GM12892 (cell line): ENCODE results near the gene MAFG.

Experiments
- DNase-seq: peaks from one replicate; pipeline ENCODE4 v3.0.0; 2011; ENCODE audit not compliant: insufficient read length
- FAIRE-seq: peaks from 2 replicates; lab custom pipeline; 2011; peaks lifted over from hg19 to GRCh38; lab: Jason Lieb, UNC
- POLR2A ChIP-seq: IDR thresholded peaks from 2 replicates; pipeline ENCODE4 v1.6.1; 2011; ENCODE audit warnings: low read depth, low read length, control low read depth
- POLR2AphosphoS5 ChIP-seq: IDR thresholded peaks from 2 replicates; pipeline ENCODE4 v1.6.1; 2011; ENCODE audit warnings: low read depth, low read length, control low read depth
- TAF1 ChIP-seq: IDR thresholded peaks from 2 replicates; pipeline ENCODE4 v1.6.1; 2011; ENCODE audit warnings: low read depth, mild to moderate bottlenecking, control low read depth, low read length, borderline replicate concordance

The MAFG gene

DNA sequence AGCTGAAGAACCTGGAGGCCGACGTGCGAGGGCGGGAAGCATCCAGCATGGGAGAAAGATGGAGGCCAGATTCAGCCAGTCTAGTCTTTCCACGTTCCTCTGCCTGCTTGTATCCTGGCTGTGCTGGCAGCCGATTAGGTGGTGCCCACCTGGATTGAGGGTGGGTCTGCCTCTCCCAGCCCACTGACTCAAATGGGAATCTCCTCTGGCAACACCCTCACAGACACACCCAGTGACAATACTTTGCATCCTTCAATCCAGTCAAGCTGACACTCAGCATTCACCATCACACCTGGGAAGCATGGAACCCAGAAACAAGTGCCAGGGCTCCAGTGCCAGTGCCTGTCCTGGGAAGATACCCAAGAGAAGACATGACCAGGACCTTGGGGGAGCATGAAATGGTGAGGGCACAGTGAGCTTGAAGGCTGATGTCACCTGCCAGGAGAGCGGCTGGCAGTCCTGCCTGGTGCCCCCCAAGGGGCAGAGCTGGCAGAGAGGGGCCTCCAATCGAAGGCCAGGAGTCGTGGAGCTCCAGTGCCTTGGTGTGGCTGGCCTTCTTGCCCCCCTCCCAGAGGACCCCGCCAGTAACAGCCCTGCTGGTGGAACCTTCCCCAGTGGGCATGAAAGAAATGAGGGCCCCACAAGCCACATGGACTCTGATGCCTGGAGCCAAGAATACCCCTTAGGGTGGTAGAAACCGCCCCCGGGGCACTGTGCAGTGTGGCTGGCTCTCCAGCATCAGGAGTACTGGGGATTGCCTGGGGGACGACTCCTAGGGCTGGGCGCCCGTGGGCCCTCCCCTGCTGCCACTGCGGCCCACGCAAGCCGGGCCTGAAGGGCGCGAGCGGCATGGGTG lies 26.1 kb downstream of the MAFG start:
- FAIRE-seq (no peak), DNase-seq (no peak)
- TF ChIP-seq POLR2A (no peak; the same call in 1 of the 2 replicates), POLR2AphosphoS5 (no peak), TAF1 (no peak)

DNA sequence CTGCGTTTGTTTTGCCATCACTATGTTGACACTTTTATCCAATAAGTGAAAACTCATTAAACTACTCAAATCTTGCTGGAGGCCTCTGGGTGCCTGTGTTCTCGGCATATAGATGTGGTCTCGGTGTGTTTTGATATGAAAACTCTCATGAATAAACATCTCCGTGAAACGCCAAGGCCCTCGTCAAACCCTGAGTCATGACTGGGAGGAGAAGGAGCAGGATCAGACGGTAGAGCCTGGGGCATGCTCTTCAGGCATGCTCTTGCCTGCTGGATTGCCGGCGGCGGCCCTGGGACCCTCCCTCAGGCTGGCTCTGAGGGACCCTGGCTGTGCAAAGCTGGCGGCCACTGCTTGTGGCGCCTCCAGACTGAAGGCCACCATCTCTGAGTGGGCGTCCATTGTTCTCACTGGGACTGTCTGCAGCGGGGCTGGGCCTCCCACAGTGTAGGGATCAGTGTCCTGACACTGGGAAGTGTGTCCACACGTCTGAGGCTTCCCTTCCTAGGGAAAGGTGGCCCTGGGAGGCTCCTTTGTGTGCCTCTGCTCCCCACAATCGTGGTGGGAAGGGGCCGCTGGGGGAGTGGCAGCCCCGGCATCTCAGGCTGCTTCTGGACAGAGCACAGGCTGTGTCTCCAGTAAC lies 27.2 kb downstream of the MAFG start:
- TF ChIP-seq TAF1 (no peak), POLR2AphosphoS5 (no peak), POLR2A (no peak)
- DNase-seq = no peak
- no peak for FAIRE-seq

GRCh38 chr17:81899514-81900166 lies 27.9 kb downstream of the MAFG start:
- FAIRE-seq = no peak
- TF ChIP-seq POLR2A (no peak), TAF1 (no peak), POLR2AphosphoS5 (no peak)

GRCh38 chr17:81898885-81899284 lies 28.6 kb downstream of the MAFG start:
- TF ChIP-seq POLR2A = no peak
- TF ChIP-seq TAF1 = no peak
- no peak for TF ChIP-seq POLR2AphosphoS5
- FAIRE-seq (no peak), DNase-seq (no peak)

More at GRCh38 chr17:81899514-81900166, 27.9 kb downstream of the MAFG start:
- no peak for DNase-seq

DNA sequence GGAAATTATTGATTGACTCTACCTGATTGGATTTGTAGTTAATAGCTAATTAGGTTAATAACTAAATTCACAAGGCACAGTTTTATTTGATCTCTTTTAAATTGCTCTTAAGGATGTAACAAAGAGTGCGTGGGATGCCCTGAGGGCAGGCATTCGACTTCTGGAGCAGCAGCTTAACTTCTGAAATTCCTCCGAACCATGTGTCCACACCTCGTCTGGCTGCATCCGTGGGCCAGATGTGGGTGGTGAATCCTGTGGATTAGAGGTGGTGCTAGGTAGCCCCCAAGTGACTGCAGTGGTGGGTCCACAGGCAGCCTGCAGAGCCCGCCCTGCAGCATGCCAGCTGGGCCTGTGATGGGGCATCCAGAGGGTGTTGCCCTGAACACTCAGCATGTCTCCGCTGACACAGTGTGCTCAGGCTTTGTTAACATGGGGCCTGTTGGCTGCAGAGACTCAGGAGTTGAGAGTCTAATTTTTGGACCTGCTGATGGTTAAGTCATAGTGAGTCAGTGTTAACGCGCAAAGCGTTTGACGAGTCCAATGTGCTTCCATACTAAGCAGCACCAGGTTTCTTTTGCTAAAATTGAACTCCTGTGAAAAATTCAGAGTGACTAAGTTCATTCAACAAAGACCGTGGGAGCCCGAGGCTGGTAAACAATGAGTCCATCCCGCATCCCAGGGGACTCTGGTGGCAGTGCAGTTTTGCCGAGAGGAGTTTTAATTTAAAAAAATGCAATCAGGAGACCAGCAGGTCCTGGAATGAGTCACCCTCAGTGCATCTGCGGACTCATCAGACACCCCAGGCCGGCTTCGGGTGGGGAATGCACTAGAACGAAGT lies 29.3 kb downstream of the MAFG start:
- TF ChIP-seq POLR2A = no peak
- TF ChIP-seq POLR2AphosphoS5 = no peak
- no peak for TF ChIP-seq TAF1
- FAIRE-seq (no peak), DNase-seq (no peak)

DNA sequence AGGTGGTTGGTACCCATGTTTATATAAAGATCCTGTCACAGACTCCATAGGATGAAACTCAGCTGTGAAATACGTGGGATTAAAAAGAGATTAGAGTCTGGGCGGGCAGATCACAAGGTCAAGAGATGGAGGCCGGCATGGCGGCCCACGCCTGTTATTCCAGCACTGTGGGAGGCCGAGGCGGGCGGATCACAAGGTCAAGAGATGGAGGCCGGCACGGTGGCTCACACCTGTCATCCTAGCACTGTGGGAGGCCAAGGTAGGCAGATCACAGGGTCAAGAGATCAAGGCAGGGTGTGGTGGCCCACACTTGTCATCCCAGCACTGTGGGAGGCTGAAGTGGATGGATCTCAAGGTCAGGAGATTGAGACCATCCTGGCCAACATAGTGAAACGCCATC lies 32.1 kb downstream of the MAFG start:
- TF ChIP-seq TAF1 (no peak), POLR2AphosphoS5 (no peak)
- FAIRE-seq (no peak), DNase-seq (no peak)

DNA sequence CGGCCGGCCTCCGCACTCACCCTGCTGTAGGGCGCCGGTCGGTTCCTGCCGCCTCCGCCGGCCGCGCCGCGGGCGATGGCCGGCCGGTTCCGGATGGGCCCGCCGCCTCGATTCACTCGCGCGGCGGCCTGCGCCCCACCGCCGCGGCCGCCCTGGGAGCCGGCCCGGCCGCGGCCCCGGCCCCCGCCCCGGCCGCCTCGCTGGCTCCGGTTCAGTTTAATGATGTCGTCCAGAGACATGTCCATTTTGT lies 36.3 kb downstream of the MAFG start:
- no peak for TF ChIP-seq POLR2AphosphoS5
- no peak; the same call in 1 of the 2 replicates for TF ChIP-seq TAF1
- no peak for TF ChIP-seq POLR2A
- FAIRE-seq = no peak

GRCh38 chr17:81890447-81891302 lies 36.9 kb downstream of the MAFG start:
- no peak for DNase-seq
- no peak for TF ChIP-seq TAF1
- TF ChIP-seq POLR2A = no peak
- TF ChIP-seq POLR2AphosphoS5 = no peak
- no peak for FAIRE-seq

More for the DNA sequence above, 36.3 kb downstream of the MAFG start:
- DNase-seq = no peak

DNA sequence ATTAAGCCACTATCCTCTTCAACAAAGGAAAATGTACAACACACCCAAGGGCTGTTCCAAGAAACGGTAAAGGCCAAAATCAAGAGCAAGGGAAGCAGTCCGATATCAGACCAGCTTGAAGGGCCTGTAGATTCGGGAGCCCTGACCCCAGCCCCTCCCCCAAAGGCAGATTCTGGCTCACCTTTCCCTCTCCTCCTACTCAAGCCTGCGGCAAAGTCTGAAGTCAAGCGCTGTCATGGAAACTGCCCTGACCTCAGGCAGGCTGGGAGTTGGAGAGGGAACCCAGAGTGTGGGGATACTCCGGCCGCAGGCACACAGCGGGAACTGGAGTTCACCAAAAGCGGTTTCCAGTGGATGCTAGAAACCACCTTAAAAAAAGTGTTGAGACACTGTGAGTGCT lies 37.9 kb downstream of the MAFG start:
- no peak for FAIRE-seq
- TF ChIP-seq POLR2AphosphoS5 (no peak), POLR2A (no peak), TAF1 (no peak)
- DNase-seq = no peak

GRCh38 chr17:81888988-81889595 lies 38.4 kb downstream of the MAFG start:
- FAIRE-seq (no peak), DNase-seq (no peak)
- no peak for TF ChIP-seq POLR2AphosphoS5
- no peak for TF ChIP-seq TAF1
- TF ChIP-seq POLR2A = no peak
